ENCODE measurements around the gene OTX1. TPM values are rescaled to one million over a fixed set of nuclear protein-coding genes. Genes with fewer than 3 reads are reported as not detected.

The OTX1 gene
- total RNA-seq, 1 experiment from 2014 or later, result 13.1 TPM

DNA sequence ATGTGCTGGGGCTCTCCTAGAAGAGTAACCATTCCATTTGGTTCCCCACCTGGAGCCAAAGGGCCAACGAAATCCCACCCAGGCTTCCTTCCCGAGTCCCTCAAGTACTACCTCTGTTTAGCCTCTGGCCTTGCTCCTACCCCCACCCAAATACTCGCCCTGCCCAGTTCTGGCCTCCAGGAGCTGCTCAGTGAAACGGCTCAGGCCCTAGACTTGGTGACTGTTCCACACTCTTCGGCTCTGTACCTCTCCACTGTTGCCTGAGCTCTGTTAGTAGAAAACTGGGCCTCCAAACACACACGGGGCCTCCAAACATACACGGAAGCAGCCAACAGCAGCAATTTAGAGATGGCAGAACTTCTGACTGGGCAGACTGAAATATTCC is 4.2 kb downstream of the OTX1 start:
- BruUV-seq (replicated peaks), result no TSS peak
- peaks cover 4 to 15% of the 10 kb centered on the region in 2 experiments; a peak in 2 of 4 replicates for H3K36me3 ChIP-seq (ENCODE audit: control insufficient read depth in 1 of 2, insufficient read depth in 2 of 2, low read length in 2 of 2)
- H3K4me1 ChIP-seq (ENCODE audit: control insufficient read depth in 1 of 2, insufficient read depth in 2 of 2, low read length in 2 of 2), result peaks cover 0 to 10% of the 10 kb centered on the region in 2 experiments; a peak in 1 of 4 replicates
- H3K79me2 ChIP-seq (ENCODE audit: insufficient read depth, low read length), result peaks cover 13% of the 10 kb centered on the region; the same call in 1 of the 2 replicates
- no peaks in the 10 kb centered on the region for H4K20me1 ChIP-seq (ENCODE audit: insufficient read depth)
- POLR2A ChIA-PET, result no interaction called here
- H2AFZ ChIP-seq (ENCODE audit: low read depth, low read length, poor library complexity, severe bottlenecking), result no peak overlapping the region
- CTCF ChIA-PET, result no interaction called here
- H3K27me3 ChIP-seq (ENCODE audit: insufficient read depth, low read length), result no peaks in the 10 kb centered on the region
- DNase-seq (ENCODE audit: low read depth, low spot score) (no peak), ATAC-seq (no peak)
- intact Hi-C loops (cut with micrococcal nuclease), result no loop called here
- H3K9ac ChIP-seq (ENCODE audit: low read length), result no peak overlapping the region
- no peak overlapping the region for H3K4me2 ChIP-seq (ENCODE audit: low read length)
- RAD21 ChIA-PET (ENCODE audit: low non-redundant PET in 1 of 2, low total read pairs in 2 of 2, uncharacterized antibody in 2 of 2, unreplicated experiment in 2 of 2), result no interaction called here
- no peak overlapping the region for H3K4me3 ChIP-seq (replicated peaks in 1 of 2; ENCODE audit: low read depth in 1 of 2, low read length in 2 of 2)
- H3K9me3 ChIP-seq (ENCODE audit: control insufficient read depth in 1 of 2, insufficient read depth in 1 of 2, low read depth in 1 of 2, low read length in 2 of 2), result no peaks in the 10 kb centered on the region
- H3K9me2 ChIP-seq (ENCODE audit: insufficient read depth), result no peaks in the 10 kb centered on the region
- TF ChIP-seq RAD21 (IDR thresholded peaks at IDR 0.05; ENCODE audit: low read depth) (no peak), CEBPB (IDR thresholded peaks at IDR 0.05; ENCODE audit: low read depth) (no peak), EGR1 (IDR thresholded peaks at IDR 0.05; ENCODE audit: low read depth) (no peak), ATF3 (IDR thresholded peaks at IDR 0.05) (no peak), CTCF (IDR thresholded peaks at IDR 0.05 in 2 of 3, conservative IDR thresholded peaks at IDR 0.05 in 1 of 3; ENCODE audit: borderline replicate concordance in 1 of 3, insufficient read depth in 1 of 3, low read depth in 2 of 3, low read length in 2 of 3) (no peak), ZBTB33 (IDR thresholded peaks at IDR 0.05; ENCODE audit: extremely low read depth, insufficient replicate concordance, low read length) (no peak), ELF1 (IDR thresholded peaks at IDR 0.05; ENCODE audit: borderline replicate concordance, low read depth) (no peak), CBX3 (IDR thresholded peaks at IDR 0.05; ENCODE audit: low read depth) (no peak), SRF (IDR thresholded peaks at IDR 0.05; ENCODE audit: low read depth) (no peak), ZNF274 (IDR thresholded peaks at IDR 0.05; ENCODE audit: low read depth, low read length) (no peak), JUND (IDR thresholded peaks at IDR 0.05) (no peak), SIN3A (IDR thresholded peaks at IDR 0.05; ENCODE audit: low read depth) (no peak), EZH2 (IDR thresholded peaks at IDR 0.05) (no peak), FOSL1 (IDR thresholded peaks at IDR 0.05; ENCODE audit: low read depth) (no peak), SP1 (IDR thresholded peaks at IDR 0.05; ENCODE audit: low read depth) (no peak), POLR2AphosphoS5 (IDR thresholded peaks at IDR 0.05; ENCODE audit: low read depth, low read length) (no peak), ZFX (IDR thresholded peaks at IDR 0.05) (no peak)
- TF ChIP-seq, protein P1, sequence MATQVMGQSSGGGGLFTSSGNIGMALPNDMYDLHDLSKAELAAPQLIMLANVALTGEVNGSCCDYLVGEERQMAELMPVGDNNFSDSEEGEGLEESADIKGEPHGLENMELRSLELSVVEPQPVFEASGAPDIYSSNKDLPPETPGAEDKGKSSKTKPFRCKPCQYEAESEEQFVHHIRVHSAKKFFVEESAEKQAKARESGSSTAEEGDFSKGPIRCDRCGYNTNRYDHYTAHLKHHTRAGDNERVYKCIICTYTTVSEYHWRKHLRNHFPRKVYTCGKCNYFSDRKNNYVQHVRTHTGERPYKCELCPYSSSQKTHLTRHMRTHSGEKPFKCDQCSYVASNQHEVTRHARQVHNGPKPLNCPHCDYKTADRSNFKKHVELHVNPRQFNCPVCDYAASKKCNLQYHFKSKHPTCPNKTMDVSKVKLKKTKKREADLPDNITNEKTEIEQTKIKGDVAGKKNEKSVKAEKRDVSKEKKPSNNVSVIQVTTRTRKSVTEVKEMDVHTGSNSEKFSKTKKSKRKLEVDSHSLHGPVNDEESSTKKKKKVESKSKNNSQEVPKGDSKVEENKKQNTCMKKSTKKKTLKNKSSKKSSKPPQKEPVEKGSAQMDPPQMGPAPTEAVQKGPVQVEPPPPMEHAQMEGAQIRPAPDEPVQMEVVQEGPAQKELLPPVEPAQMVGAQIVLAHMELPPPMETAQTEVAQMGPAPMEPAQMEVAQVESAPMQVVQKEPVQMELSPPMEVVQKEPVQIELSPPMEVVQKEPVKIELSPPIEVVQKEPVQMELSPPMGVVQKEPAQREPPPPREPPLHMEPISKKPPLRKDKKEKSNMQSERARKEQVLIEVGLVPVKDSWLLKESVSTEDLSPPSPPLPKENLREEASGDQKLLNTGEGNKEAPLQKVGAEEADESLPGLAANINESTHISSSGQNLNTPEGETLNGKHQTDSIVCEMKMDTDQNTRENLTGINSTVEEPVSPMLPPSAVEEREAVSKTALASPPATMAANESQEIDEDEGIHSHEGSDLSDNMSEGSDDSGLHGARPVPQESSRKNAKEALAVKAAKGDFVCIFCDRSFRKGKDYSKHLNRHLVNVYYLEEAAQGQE (IDR thresholded peaks at IDR 0.05; ENCODE audit: low read depth), result no peak
- TF ChIP-seq, protein P2, sequence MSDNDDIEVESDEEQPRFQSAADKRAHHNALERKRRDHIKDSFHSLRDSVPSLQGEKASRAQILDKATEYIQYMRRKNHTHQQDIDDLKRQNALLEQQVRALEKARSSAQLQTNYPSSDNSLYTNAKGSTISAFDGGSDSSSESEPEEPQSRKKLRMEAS (IDR thresholded peaks at IDR 0.05), result no peak
- no peak overlapping the region for H3K27ac ChIP-seq (ENCODE audit: low read depth, low read length)
